Measurements from ENCODE around the gene ZNF471. TPM values are rescaled to one million over a fixed set of nuclear protein-coding genes. Genes with fewer than 3 reads are reported as not detected.

Gene ZNF471
- total RNA-seq, 4 donors from 2014 or later = 8.5 to 10.8 (median 9.1) TPM

DNA sequence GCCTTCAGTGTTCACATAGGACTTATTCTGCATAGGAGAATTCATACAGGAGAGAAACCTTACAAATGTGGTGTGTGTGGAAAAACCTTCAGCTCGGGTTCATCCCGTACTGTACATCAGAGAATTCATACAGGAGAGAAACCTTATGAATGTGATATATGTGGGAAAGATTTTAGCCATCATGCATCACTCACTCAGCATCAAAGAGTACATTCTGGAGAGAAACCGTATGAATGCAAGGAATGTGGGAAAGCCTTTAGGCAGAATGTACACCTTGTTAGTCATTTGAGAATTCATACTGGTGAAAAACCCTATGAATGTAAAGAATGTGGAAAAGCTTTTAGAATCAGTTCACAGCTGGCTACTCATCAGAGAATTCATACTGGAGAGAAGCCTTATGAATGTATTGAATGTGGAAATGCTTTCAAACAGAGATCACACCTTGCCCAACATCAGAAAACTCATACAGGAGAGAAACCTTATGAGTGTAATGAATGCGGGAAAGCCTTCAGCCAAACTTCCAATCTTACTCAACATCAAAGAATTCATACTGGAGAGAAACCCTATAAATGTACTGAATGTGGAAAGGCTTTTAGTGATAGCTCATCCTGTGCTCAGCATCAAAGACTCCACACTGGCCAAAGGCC lies 17.7 kb downstream of the ZNF471 start:
- H3K4me3 ChIP-seq (replicated peaks in 1 of 3) = no peak overlapping the region
- WGBS, 2 donors = 81 to 86% methylated on average over 4 of the region's 4 CpGs
- H3K27me3 ChIP-seq = no peaks in the 10 kb centered on the region
- no peaks in the 10 kb centered on the region for H3K4me1 ChIP-seq
- peaks cover 20% of the 10 kb centered on the region for H3K9me3 ChIP-seq
- no peak for DNase-seq
- TF ChIP-seq, protein P1, sequence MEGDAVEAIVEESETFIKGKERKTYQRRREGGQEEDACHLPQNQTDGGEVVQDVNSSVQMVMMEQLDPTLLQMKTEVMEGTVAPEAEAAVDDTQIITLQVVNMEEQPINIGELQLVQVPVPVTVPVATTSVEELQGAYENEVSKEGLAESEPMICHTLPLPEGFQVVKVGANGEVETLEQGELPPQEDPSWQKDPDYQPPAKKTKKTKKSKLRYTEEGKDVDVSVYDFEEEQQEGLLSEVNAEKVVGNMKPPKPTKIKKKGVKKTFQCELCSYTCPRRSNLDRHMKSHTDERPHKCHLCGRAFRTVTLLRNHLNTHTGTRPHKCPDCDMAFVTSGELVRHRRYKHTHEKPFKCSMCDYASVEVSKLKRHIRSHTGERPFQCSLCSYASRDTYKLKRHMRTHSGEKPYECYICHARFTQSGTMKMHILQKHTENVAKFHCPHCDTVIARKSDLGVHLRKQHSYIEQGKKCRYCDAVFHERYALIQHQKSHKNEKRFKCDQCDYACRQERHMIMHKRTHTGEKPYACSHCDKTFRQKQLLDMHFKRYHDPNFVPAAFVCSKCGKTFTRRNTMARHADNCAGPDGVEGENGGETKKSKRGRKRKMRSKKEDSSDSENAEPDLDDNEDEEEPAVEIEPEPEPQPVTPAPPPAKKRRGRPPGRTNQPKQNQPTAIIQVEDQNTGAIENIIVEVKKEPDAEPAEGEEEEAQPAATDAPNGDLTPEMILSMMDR (IDR thresholded peaks at IDR 0.05) = no peak
- TF ChIP-seq POLR2A (IDR thresholded peaks at IDR 0.05) = no peak
- intact Hi-C loops (cut with DNase I) = loop anchor here (10.0 kb wide), 1 partner anchor 101 kb away; no protein-coding TSS in a partner anchor
- no peak overlapping the region for H3K27ac ChIP-seq
- H3K36me3 ChIP-seq = peaks cover 35 to 43% of the 10 kb centered on the region in 2 donors

DNA sequence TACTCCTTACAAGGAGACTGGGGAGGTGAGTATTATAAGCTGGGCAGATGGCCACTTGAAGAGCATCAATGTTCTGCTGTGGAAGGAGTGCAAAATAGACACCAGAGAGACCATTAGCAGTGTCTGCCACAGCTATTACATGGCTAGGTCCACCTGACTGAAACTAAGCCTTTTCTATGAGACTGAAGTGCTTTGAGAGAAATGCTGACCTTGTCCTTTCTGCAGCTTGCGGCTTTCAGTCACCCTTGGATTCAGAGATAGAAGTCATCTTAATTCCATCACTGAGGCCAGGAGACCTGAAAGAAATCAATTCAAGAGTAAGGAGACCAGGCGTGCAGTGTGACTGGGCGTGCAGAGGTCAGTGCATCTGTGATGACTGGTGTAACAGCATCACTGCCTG lies 29.8 kb downstream of the ZNF471 start:
- no peak for TF ChIP-seq POLR2A (IDR thresholded peaks at IDR 0.05)
- TF ChIP-seq, protein P1 (IDR thresholded peaks at IDR 0.05) = no peak
- Histone ChIP-seq H3K27me3 (no peaks in the 10 kb centered on the region), H3K4me1 (peaks cover 10 to 13% of the 10 kb centered on the region in 2 donors), H3K36me3 (no peaks in the 10 kb centered on the region), H3K9me3 (no peaks in the 10 kb centered on the region), H3K27ac (no peak overlapping the region), H3K4me3 (replicated peaks in 1 of 3) (no peak overlapping the region)
- no peak for DNase-seq
- intact Hi-C loops (cut with DNase I) = no loop called here
- 86 to 94% methylated on average over 3 of the region's 3 CpGs for WGBS, 2 donors

DNA sequence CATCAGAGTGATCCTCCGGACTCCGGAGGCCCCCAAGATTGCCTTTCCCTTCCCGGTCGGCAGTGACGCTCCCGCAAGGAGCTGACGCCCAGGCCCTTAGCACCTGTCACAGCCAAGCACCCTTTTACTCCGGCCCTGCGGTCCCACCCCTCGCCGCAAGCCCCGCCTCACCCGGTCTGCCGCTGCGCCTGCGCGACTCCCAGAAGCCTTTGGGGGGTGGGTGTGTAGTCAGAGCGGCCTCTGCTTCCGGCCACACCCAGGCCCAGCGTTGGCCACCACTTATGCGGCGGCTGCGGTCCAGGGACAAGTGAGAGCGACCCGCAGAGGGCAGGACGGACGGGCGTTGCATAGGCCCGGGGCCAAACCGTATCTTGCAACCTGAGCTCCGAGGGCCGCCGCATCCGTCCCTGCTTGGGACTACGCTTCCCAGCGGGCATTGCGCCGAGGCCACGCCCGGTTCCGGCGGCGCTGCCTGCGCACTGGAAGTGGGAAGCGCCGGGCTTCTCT lies 30.7 kb downstream of the ZNF471 start:
- intact Hi-C loops (cut with DNase I) = no loop called here
- Histone ChIP-seq H3K4me1 (peaks cover 10 to 13% of the 10 kb centered on the region in 2 donors), H3K27ac (peak overlapping the region; percentile 86 to 97 (median 95)), H3K9me3 (no peaks in the 10 kb centered on the region), H3K36me3 (no peaks in the 10 kb centered on the region), H3K27me3 (no peaks in the 10 kb centered on the region), H3K4me3 (replicated peaks in 1 of 3) (peak overlapping the region; percentile 9 to 69 (median 56))
- TF ChIP-seq POLR2A (IDR thresholded peaks at IDR 0.05) = peak in 1 of 2 donors; percentile 30
- TF ChIP-seq, protein P1 (IDR thresholded peaks at IDR 0.05) = no peak
- 0 to 4% methylated on average over 15 to 19 of the region's 46 CpGs for WGBS, 2 donors
- peak; percentile 92 for DNase-seq

DNA sequence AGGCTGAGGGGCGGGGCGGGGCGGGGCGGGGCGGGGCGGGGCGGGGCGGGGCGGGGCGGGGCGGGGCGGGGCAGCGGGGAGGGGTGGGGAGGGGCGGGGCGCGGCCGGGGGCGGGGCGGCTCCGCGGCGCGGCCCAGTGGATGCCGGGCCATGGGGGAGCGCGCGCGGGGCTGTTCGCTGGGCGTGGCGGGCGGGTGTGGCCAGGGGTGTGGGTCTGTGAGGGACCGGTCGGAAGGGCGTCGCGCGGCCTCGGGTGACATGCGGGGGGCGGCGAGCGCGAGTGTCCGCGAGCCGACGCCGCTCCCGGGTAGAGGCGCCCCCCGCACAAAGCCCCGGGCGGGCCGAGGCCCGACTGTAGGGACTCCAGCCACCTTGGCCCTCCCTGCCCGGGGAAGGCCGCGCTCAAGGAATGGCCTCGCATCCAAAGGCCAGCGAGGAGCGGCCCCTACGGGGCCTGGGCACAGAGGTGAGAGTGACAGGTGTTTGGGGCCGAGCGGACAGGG lies 31.2 kb downstream of the ZNF471 start, which contains the start of gene ZFP28:
ZFP28 (plus strand) TSS at position 188 of the 503 bp plus-strand sequence; CDS start at position 259, 71 bp downstream.
- peak within 1 kb of the TSS; percentile 86 to 97 (median 95) for H3K27ac ChIP-seq
- H3K36me3 ChIP-seq = no peaks in the 10 kb centered on the region
- H3K4me1 ChIP-seq = peaks cover 10 to 13% of the 10 kb centered on the region in 2 donors
- no peaks in the 10 kb centered on the region for H3K27me3 ChIP-seq
- DNase-seq = peak; percentile 80 to 86
- WGBS, 2 donors = 0% methylated on average over 2 to 9 of the region's 65 CpGs
- H3K4me3 ChIP-seq (replicated peaks in 1 of 3) = peak within 1 kb of the TSS; percentile 54 to 78 (median 69)
- TF ChIP-seq, protein P1 (IDR thresholded peaks at IDR 0.05) = no peak
- peak in 1 of 2 donors; percentile 29 for TF ChIP-seq POLR2A (IDR thresholded peaks at IDR 0.05)
- no peaks in the 10 kb centered on the region for H3K9me3 ChIP-seq
- intact Hi-C loops (cut with DNase I) = no loop called here

DNA sequence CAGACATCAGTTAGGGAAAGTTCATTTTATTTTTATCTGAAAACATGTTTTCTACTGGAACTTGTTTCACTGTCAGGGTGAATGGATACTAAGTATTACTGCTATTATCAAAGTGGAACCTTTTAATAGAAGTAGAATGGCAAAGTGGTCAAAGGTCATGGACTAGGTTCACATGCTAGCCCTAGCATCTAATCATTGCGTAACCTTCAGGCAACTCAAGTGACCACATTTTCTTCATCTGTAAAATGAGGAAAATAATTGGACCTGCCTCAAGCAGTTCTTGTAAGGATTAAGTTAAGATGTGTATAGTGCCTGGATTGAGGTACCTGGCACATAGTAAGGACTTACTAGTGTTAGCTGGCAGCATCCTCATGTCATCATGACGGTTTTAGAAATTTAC lies 36.1 kb downstream of the ZNF471 start:
- TF ChIP-seq, protein P1 (IDR thresholded peaks at IDR 0.05) = no peak
- TF ChIP-seq POLR2A (IDR thresholded peaks at IDR 0.05) = no peak
- DNase-seq = no peak
- Histone ChIP-seq H3K36me3 (peaks cover 12% of the 10 kb centered on the region in 2 donors), H3K9me3 (no peaks in the 10 kb centered on the region), H3K27ac (no peak overlapping the region), H3K4me1 (peaks cover 5 to 9% of the 10 kb centered on the region in 2 donors), H3K27me3 (no peaks in the 10 kb centered on the region), H3K4me3 (replicated peaks in 1 of 3) (no peak overlapping the region)
- intact Hi-C loops (cut with DNase I) = no loop called here
- WGBS, 2 donors = 97% methylated on average over 2 of the region's 2 CpGs

All from thyroid gland (tissue), 4 donors.